ENCODE results near the gene ST13. TPM values are rescaled to one million over a fixed set of nuclear protein-coding genes. Genes with fewer than 3 reads are reported as not detected.
"Not testable (repeated sequence)": the region's sequence is repeated elsewhere in the genome, so short reads cannot be mapped to it uniquely, and the experiment has no call there.

ST13 gene
- 100 to 1,000 TPM; 114 to 117 TPM for total RNA-seq
- 143 to 193 reads per million in 2 donors for total RNA-seq

DNA sequence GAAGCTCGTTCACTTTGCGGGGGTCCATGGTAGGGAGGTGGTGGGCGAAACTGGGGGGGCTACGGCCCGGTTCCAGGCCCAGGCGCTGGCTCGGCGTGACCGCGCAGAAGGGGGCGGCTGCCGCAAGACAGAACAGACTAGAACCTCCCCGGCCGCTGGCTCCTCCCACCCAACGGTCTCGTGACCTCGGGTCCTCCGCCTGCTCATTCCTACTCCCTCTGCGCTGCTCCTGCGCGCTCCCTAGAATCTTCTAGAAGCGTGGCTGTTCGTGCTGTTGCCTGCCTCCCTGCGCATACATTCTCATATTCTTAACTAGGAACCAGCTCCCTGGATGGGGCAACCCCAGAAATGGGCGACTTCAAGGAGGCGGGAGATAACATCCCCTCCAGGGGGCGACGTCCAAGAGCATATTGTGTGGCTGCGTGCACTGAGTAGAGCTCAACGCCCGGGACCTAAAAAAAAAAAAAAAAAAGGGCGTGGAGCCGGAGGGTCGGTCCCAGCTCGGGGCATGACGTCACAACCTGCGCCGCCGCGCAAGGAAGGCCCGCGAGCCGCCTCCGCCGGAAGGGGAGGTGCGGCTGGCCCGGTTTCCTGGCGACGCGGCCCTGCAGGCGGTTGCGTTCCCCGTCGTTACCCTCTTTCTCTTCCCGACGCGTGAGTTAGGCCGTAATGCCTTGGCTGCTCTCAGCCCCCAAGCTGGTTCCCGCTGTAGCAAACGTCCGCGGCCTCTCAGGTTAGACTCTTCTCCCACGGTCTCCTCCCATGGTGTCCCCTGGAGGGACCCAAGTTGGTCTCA is at the start of gene ST13, which contains the start of gene XPNPEP3:
TSS of gene ST13 (minus strand) at position 127 of the 796 bp plus-strand sequence. CDS start at position 28, 99 bp downstream.
TSS of gene XPNPEP3 (plus strand) at position 636 of the 796 bp plus-strand sequence. CDS start at position 670, 34 bp downstream.
- Mint-ChIP-seq H3K4me1 (peaks cover 23% of the 10 kb centered on the region), H3K27ac (peak within 1 kb of the TSS; percentile 99), H3K27me3 (no peaks in the 10 kb centered on the region), H3K36me3 (ENCODE audit: low read depth) (peaks cover 5% of the 10 kb centered on the region), H3K4me3 (peak within 1 kb of the TSS; percentile 97)
- peak; percentile 95 to 97 (median 95) for DNase-seq
- H3K9me3 ChIP-seq (ENCODE audit: control insufficient read depth, low read length, poor library complexity, severe bottlenecking), result no peaks in the 10 kb centered on the region
- peak; percentile 92 for ATAC-seq

GRCh38 chr22:40904101-40904500 is 47.7 kb upstream of the ST13 start:
- ATAC-seq, result no peak
- H3K4me1 Mint-ChIP-seq, result peaks cover 4% of the 10 kb centered on the region
- H3K27me3 Mint-ChIP-seq, result no peaks in the 10 kb centered on the region
- H3K9me3 ChIP-seq (ENCODE audit: control insufficient read depth, low read length, poor library complexity, severe bottlenecking), result no peaks in the 10 kb centered on the region
- no peak overlapping the region for H3K27ac Mint-ChIP-seq
- no peak overlapping the region for H3K4me3 Mint-ChIP-seq
- H3K36me3 Mint-ChIP-seq (ENCODE audit: low read depth), result peaks cover 5% of the 10 kb centered on the region
- DNase-seq, result no peak

DNA sequence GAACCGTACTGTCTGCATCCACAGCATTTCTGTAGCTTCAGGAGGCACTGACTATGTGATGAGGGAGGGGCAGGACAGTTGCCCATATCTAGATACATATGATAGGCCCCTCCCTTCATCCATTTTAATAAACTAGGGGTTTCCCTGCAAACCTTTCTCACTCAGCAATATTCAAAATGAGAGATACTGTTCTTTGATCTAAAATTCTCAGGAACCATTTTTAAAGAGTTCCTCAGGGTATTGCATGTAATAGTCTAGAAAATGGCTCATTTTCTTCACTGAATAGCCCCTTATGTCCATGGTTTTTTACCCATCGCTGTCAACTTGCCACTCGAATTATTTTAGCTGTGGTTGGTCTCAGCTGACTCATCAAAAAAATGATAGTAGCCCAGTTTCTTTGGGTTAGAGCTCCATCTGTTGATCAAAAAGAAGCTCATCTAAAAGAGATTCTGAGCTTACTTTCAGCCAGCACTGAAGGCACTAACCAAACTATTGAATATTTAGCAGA is 42.5 kb upstream of the ST13 start:
- no peaks in the 10 kb centered on the region for H3K27me3 Mint-ChIP-seq
- H3K9me3 ChIP-seq (ENCODE audit: control insufficient read depth, low read length, poor library complexity, severe bottlenecking), result no peaks in the 10 kb centered on the region
- H3K36me3 Mint-ChIP-seq (ENCODE audit: low read depth), result no peaks in the 10 kb centered on the region
- H3K4me1 Mint-ChIP-seq, result peaks cover 5% of the 10 kb centered on the region
- H3K4me3 Mint-ChIP-seq, result no peak overlapping the region
- DNase-seq, result no peak
- peak; percentile 86 for ATAC-seq
- H3K27ac Mint-ChIP-seq, result peak overlapping the region; percentile 34

GRCh38 chr22:40894417-40894816 is 38.0 kb upstream of the ST13 start:
- no peaks in the 10 kb centered on the region for H3K9me3 ChIP-seq (ENCODE audit: control insufficient read depth, low read length, poor library complexity, severe bottlenecking)
- Mint-ChIP-seq H3K4me1 (peaks cover 5% of the 10 kb centered on the region), H3K27ac (no peak overlapping the region), H3K27me3 (no peaks in the 10 kb centered on the region), H3K4me3 (no peak overlapping the region), H3K36me3 (ENCODE audit: low read depth) (no peaks in the 10 kb centered on the region)
- no peak for DNase-seq
- no peak for ATAC-seq

- Mint-ChIP-seq H3K36me3 (ENCODE audit: low read depth) (peaks cover 3% of the 10 kb centered on the region), H3K27ac (no peak overlapping the region), H3K4me3 (no peak overlapping the region), H3K4me1 (peaks cover 2% of the 10 kb centered on the region), H3K27me3 (no peaks in the 10 kb centered on the region)
- DNase-seq, result no peak
- ATAC-seq, result no peak
- H3K9me3 ChIP-seq (ENCODE audit: control insufficient read depth, low read length, poor library complexity, severe bottlenecking), result no peaks in the 10 kb centered on the region
These were observed 34.4 kb upstream of the ST13 start for GRCh38 chr22:40890881-40891280.

- ATAC-seq, result no peak
- peaks cover 2% of the 10 kb centered on the region for H3K4me1 Mint-ChIP-seq
- no peak overlapping the region for H3K27ac Mint-ChIP-seq
- H3K9me3 ChIP-seq (ENCODE audit: control insufficient read depth, low read length, poor library complexity, severe bottlenecking), result no peaks in the 10 kb centered on the region
- no peaks in the 10 kb centered on the region for H3K27me3 Mint-ChIP-seq
- no peak overlapping the region for H3K4me3 Mint-ChIP-seq
- H3K36me3 Mint-ChIP-seq (ENCODE audit: low read depth), result peaks cover 3% of the 10 kb centered on the region
- DNase-seq, result no peak
These were observed 32.7 kb upstream of the ST13 start for GRCh38 chr22:40889116-40889515.

DNA sequence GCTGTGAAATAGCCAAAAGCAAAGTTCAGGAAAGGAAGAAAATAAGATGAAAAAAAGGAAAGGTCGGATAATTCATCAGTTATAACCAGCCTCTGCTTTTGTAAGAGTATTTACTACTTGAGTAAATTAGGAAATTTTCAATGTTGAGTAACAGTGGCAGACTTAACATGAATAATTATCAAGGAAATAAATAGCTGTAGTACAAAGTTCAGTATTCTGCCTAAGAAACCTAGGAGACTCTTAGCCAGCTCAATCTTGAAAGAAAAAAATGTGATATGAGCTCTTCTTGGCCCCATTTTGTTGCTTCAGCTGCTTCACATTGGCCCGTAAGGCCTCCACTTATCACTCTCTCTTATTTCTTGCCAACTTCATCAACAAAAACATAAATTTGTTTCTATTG is 22.5 kb upstream of the ST13 start:
- Mint-ChIP-seq H3K4me1 (peaks cover 2% of the 10 kb centered on the region), H3K4me3 (no peak overlapping the region), H3K27ac (no peak overlapping the region), H3K36me3 (ENCODE audit: low read depth) (peaks cover 3% of the 10 kb centered on the region), H3K27me3 (no peaks in the 10 kb centered on the region)
- ATAC-seq, result no peak
- no peaks in the 10 kb centered on the region for H3K9me3 ChIP-seq (ENCODE audit: control insufficient read depth, low read length, poor library complexity, severe bottlenecking)
- no peak for DNase-seq

DNA sequence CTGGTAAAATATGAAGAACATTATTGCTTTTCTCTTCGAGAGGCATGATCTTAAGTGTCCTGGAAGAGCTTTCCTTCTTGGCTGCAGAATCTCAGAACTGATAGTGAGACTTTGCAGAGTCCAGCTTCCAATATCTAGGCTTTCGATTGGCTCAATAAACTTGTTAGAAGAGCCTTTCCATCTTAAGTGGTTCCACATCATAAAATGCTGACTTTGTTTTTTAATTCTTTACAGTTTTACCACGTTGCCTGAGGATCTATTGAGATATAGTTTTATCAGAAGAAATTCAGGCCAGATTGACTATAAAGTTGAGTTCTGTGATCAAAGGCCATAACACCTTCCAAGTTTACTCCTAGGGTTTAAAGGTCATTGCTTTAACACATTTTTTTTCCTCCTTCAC is 21.0 kb upstream of the ST13 start:
- Mint-ChIP-seq H3K4me1 (peaks cover 2% of the 10 kb centered on the region), H3K4me3 (no peak overlapping the region), H3K27me3 (no peaks in the 10 kb centered on the region), H3K27ac (no peak overlapping the region), H3K36me3 (ENCODE audit: low read depth) (peaks cover 3% of the 10 kb centered on the region)
- no peak for DNase-seq
- ATAC-seq, result no peak
- H3K9me3 ChIP-seq (ENCODE audit: control insufficient read depth, low read length, poor library complexity, severe bottlenecking), result no peaks in the 10 kb centered on the region

- no peaks in the 10 kb centered on the region for H3K9me3 ChIP-seq (ENCODE audit: control insufficient read depth, low read length, poor library complexity, severe bottlenecking)
- ATAC-seq (no peak), DNase-seq (no peak)
- H3K27me3 Mint-ChIP-seq, result no peaks in the 10 kb centered on the region
- no peak overlapping the region for H3K4me3 Mint-ChIP-seq
- H3K36me3 Mint-ChIP-seq (ENCODE audit: low read depth), result peaks cover 3% of the 10 kb centered on the region
- H3K27ac Mint-ChIP-seq, result no peak overlapping the region
- H3K4me1 Mint-ChIP-seq, result peaks cover 2% of the 10 kb centered on the region
These were observed 20.5 kb upstream of the ST13 start for GRCh38 chr22:40876907-40877306.

GRCh38 chr22:40875111-40875510 is 18.7 kb upstream of the ST13 start:
- H3K27me3 Mint-ChIP-seq, result no peaks in the 10 kb centered on the region

GRCh38 chr22:40874016-40874415 is 17.6 kb upstream of the ST13 start:
- no peak for ATAC-seq
- H3K4me1 Mint-ChIP-seq, result no peaks in the 10 kb centered on the region
- no peak overlapping the region for H3K4me3 Mint-ChIP-seq
- no peaks in the 10 kb centered on the region for H3K9me3 ChIP-seq (ENCODE audit: control insufficient read depth, low read length, poor library complexity, severe bottlenecking)
- H3K36me3 Mint-ChIP-seq (ENCODE audit: low read depth), result peaks cover 3% of the 10 kb centered on the region
- DNase-seq, result no peak
- H3K27ac Mint-ChIP-seq, result no peak overlapping the region
- no peaks in the 10 kb centered on the region for H3K27me3 Mint-ChIP-seq

More at GRCh38 chr22:40875111-40875510, 18.7 kb upstream of the ST13 start:
- Mint-ChIP-seq H3K4me1 (no peaks in the 10 kb centered on the region), H3K4me3 (no peak overlapping the region), H3K27ac (no peak overlapping the region), H3K36me3 (ENCODE audit: low read depth) (peaks cover 3% of the 10 kb centered on the region)
- no peaks in the 10 kb centered on the region for H3K9me3 ChIP-seq (ENCODE audit: control insufficient read depth, low read length, poor library complexity, severe bottlenecking)
- ATAC-seq (no peak), DNase-seq (no peak)

- ATAC-seq; DNase-seq; H3K27ac Mint-ChIP-seq; H3K4me3 Mint-ChIP-seq; H3K36me3 Mint-ChIP-seq (ENCODE audit: low read depth); H3K27me3 Mint-ChIP-seq; H3K9me3 ChIP-seq (ENCODE audit: control insufficient read depth, low read length, poor library complexity, severe bottlenecking): not testable (repeated sequence)
- peaks cover 14% of the 10 kb centered on the region for H3K4me1 Mint-ChIP-seq
These were observed 11.9 kb upstream of the ST13 start for GRCh38 chr22:40868379-40868778.

GRCh38 chr22:40867109-40867508 is 10.7 kb upstream of the ST13 start:
- no peaks in the 10 kb centered on the region for H3K9me3 ChIP-seq (ENCODE audit: control insufficient read depth, low read length, poor library complexity, severe bottlenecking)
- Mint-ChIP-seq H3K4me1 (peaks cover 20% of the 10 kb centered on the region), H3K27me3 (no peaks in the 10 kb centered on the region), H3K4me3 (no peak overlapping the region), H3K36me3 (ENCODE audit: low read depth) (peaks cover 3% of the 10 kb centered on the region), H3K27ac (peak overlapping the region; percentile 83)
- DNase-seq (no peak), ATAC-seq (no peak)

DNA sequence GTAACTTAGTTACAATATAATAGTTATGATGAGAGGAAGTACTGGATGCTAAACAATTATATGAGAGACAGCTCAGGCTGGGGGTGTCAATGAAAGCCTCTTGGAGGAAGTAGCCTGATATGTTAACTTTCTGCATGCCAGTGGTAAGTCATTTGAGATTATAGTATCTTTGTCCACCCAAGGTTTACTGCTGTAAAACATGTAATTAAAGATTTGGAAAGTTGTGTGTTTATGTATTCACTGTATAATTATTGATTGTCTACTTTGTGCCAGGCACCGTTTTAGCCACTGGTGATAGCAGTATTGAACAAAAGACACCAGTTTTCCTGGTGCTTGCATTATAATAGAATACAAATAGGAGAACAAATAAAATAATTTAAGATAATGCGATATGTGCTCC is 6.1 kb upstream of the ST13 start:
- peaks cover 7% of the 10 kb centered on the region for H3K36me3 Mint-ChIP-seq (ENCODE audit: low read depth)
- H3K4me3 Mint-ChIP-seq, result no peak overlapping the region
- ATAC-seq (no peak), DNase-seq (no peak)
- H3K9me3 ChIP-seq (ENCODE audit: control insufficient read depth, low read length, poor library complexity, severe bottlenecking), result no peaks in the 10 kb centered on the region
- H3K27ac Mint-ChIP-seq, result no peak overlapping the region
- no peaks in the 10 kb centered on the region for H3K27me3 Mint-ChIP-seq
- peaks cover 28% of the 10 kb centered on the region for H3K4me1 Mint-ChIP-seq
